Daoy (cell line): ENCODE results near the gene IPO7. TPM values are rescaled to one million over a fixed set of nuclear protein-coding genes. Genes with fewer than 3 reads are reported as not detected.

Source experiments
- DNase-seq: peaks from one replicate; pipeline ENCODE4 v3.0.0-alpha.2; 2015; ENCODE audit warnings: low read depth
- total RNA-seq: library from RNA; depleted of rRNA; stranded (reverse); fragments of >200 nt; shearing (Covaris generic); gene quantifications from 2 replicates; pipeline ENCODE4 v1.2.3, GENCODE V29; 2014; rRNA removed

Gene IPO7
- total RNA-seq, 1 experiment from 2014 or later: 72.7 TPM

GRCh38 chr11:9490376-9490775, 105.9 kb downstream of the IPO7 start:
- no peak for DNase-seq

- no peak for DNase-seq
Observed at GRCh38 chr11:9493492-9493891, 109.0 kb downstream of the IPO7 start.

- DNase-seq: no peak
Observed at GRCh38 chr11:9494316-9494715, 109.9 kb downstream of the IPO7 start.

- DNase-seq: no peak
Observed at GRCh38 chr11:9495803-9496514, 111.5 kb downstream of the IPO7 start.

Other genes starting within 250 kb of the IPO7 start
- gene DENND5A, start 119.3 kb upstream of the IPO7 start, total RNA-seq: 62.5 and 67.5 TPM in 2 replicates
- 28.2 and 31.7 TPM in 2 replicates for gene TMEM41B, start 70.1 kb upstream of the IPO7 start, total RNA-seq
- 14.1 and 27.0 TPM in 2 replicates for gene ZNF143, start 76.4 kb downstream of the IPO7 start, total RNA-seq
- gene WEE1, start 189.0 kb downstream of the IPO7 start, total RNA-seq: 64.0 and 69.1 TPM in 2 replicates